Glomerular visceral epithelial cell (primary cell): ENCODE data around the gene IGSF21.
A peak's percentile ranks its signal among the peaks of the same experiment; 100 is the strongest.

Experiments used
- DNase-seq: peaks from one replicate; pipeline ENCODE4 v3.0.0-alpha.2; 2016; ENCODE audit errors: extremely low spot score

IGSF21 gene

DNA sequence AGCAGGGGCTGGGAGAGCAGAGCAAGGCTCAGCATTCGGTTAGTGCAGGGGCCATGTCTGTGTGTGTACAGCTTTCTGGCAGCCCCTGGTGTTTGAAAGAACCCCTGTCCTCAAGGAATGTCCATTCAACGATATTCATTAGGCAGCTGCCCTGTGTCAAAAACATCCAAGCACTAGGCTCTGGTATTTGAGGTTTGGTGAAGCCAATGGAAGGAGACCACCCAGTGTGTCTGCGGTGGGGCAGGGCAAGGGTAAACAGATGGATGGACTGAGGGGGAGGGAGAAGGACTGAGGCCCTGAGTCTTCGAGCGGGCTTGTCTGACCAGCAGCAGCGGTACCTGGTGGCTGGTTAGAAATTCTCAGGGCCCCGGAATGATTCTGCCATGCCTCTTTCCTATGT, 217.5 kb downstream of the IGSF21 start:
- no peak for DNase-seq

DNA sequence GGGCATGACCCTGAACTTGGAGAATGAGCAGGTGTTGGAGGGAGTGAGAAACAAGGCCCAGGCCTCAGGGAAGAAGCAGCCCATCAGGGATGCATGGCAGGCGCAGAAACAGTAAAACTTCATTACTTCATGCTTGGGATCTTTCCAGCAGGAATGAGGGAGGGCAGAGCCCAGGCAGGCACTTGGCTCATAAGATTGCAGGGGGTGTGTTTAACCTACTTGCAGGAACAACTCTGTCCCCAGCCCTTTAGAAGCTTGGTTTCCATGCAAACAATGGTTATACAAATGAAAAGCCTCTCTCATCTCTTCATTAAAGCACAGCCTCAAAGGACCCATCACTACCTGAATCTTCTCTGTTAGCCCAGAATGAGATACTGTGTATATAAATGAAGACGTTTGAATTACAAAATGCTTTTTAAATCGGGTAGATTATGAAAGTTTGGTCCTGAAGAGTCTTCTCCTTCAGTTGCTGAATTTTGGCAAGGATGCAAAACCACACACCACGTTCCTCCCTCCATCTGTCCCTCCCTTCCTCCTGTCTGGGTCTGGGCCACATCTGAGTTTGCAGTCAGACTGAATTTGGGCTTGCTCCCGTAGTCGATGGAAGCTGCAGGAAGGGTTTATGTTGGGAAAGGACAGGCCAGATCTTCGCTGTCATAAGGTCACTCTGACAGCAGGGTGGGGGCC, 218.8 kb downstream of the IGSF21 start:
- no peak for DNase-seq

DNA sequence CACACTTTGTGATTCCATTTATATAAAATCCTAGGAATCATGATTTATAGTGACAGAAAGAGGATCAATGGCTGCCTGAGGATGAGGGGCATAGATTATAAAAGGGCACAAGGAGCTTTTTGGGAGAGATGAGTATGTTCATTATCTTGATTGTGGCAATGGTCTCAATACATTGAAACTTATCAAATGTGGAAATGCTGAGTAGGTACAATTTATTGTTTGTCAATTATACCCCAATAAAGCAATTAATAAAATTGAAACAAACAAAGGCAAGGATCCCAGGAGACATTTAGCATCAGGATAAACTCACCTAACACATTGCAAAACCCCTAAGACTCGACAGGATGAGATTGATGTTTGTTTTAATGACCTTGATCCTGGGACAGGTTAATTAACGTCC, 220.1 kb downstream of the IGSF21 start:
- no peak for DNase-seq

DNA sequence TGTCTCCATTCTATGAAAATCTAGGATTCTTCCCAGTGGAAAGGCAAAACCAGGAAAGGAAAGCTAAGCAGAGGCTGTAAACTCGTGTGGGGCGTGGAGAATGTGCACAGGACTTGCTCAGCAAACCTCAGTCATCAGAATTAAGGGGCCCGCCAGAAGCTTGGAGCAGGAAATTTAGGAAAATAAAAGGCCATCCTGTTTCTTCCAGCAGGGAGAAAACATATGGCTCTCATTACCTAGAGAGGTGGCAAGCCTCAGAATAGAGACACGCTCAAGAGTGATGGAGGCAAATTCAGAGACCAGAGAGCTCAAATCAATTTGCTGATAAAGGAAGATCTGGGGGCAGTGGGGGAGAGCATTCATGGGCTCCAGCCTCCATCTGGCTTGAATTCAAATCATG, 221.2 kb downstream of the IGSF21 start:
- no peak for DNase-seq

DNA sequence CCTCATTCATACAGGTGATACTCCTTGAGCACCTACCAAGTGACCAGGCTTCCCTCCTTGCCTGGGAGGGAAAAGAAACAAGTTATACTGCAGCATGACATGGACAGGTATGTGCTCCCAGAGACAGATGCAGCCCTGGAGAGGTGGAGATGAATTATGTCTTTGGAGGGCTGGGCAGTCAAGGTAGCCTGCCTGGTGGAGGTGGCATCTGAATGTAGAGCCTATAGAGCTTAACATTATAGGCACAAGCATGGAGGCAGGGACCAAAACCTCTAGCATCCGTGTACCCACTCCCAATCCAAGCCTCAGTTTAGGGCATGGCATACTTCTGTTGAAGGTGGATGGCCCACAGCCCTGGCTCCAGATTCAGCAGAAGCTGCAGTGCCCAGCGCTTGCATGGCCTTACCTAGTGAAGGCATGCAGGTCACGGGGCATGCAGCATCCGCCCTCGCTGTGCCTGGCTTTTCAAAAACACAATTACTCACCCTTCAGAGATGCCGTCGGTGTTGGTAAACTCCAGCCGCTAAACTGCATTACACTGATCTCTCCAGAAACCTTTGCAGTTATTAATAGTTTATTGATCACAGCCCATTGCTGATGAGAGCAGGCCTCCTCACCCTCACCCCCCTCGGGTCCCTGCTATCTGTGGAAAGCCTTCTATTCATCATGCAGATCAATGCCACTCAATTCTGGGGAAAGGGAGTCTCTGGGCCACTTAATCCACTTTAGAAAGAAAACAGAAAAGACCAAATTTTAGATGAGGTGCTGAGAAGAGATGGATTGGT, 222.1 kb downstream of the IGSF21 start:
- DNase-seq: no peak

DNA sequence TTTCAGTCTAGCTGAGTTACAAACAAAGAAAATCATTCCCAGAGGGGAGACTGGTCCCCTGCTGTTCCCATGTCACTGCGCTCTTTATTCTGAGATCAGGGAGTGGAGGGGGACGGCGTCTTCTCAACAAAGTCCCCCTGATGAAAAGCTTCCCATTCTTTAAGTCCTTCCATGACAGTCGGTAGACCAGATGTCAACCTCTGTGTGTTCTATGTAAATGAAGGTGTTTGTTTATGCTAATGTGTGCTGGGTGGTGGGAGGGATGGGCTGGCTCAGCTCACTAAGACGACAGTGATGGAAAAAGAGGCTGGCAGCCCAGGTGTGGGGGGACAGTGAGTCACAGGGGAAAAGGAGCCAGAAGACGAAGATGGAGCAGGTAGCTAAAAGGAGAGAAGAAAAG, 225.0 kb downstream of the IGSF21 start:
- no peak for DNase-seq

DNA sequence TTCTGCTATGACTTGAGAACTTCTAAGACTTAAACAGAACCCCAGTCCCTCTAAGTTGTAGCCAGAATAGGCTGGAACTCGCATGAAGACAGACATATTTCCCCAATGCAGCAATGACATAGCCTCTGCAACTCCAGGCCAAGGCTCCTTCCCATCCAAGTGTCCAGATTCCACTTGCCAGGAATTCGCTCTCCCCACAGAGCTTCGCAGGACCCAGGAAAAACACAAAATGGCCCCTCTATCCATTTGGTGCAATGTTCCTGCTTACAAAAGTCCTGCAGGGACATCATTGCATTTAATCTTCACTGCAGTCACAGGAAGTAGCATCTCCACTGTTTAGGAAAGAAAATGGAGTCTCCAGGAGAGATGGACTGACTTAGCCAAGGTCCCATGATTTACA, 225.6 kb downstream of the IGSF21 start:
- no peak for DNase-seq

DNA sequence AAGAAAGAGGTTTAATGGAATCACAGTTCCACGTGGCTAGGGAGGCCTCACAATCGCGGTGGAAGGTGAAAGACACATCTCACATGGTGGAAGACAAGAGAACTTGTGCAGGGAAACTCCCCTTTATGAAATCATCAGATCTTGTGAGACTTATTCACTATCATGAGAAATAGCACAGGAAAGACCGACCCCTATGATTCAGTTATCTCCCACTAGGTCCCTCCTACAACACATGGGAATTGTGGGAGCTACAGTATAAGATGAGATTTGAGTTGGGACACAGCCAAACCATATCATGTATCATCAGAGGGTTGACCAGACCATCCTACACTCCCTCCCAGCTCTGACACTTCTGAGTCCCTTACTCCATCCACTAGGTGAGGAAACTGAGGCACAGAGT, 229.2 kb downstream of the IGSF21 start:
- DNase-seq: peak; percentile 20

DNA sequence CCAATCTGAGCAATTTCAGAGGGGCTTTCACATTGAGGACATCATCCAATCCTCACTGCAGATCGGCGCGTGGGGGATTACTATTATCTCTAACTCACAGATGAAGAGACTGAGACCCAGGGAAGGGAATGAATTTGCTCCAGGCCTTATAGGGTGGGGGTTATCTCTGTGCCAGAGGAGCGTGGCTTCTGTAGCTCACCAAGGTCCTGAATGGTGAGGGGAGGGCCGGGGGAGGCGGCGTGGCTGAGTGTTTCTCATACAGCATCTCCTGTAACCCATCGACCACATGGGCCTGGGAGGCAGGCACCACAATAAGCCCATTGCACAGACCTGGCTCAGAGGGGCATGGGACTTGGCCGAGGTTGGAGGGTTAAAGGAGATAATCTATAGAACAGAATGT, 230.2 kb downstream of the IGSF21 start:
- DNase-seq: no peak

DNA sequence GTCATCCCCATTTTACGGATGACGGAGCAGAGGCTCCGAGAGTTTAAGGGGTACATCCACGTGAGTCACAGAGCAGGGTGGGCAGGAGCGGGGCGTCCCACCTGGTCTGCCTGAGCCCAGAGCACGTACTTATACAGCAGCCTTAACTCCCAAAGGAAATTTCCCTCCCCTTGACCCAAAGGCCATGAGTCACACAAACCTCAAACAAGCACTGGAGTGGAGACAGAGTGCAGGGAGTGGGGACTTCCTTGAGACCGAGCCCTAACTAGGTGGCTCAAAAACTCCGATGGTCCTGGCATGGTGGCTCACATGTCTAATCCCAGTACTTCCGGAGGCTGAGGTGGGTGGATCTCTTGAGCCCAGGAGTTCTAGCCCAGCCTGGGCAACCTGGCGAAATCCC, 231.6 kb downstream of the IGSF21 start:
- peak; percentile 74 for DNase-seq

DNA sequence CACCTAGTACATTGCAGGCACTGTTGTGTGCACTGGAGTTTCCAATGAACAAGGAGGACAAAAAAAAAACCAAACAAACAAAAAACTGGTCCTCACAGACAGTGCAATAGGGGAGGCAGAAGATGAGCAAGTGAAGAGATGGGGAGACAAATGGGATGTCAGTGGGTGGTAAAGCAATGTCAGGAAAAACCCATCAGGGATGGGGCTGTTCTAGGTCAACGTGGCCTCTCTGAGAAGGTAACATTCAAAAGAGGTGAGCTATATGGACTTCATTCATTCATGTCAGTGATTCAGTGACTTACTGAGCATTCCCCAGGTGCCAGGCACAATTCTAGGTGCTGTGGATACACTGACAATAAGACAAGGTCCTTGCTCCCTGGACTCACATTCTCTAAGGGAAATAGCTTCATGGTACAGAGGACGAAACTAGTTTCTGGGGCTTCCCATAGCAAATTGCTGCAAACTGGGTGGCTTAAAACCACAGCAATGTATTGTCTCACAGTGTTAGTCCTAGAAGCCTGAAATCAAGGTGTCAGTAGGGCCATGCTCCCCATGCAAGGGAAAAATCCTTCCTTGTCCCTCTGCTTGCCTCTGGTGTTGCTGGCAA, 232.7 kb downstream of the IGSF21 start:
- DNase-seq: peak; percentile 20

DNA sequence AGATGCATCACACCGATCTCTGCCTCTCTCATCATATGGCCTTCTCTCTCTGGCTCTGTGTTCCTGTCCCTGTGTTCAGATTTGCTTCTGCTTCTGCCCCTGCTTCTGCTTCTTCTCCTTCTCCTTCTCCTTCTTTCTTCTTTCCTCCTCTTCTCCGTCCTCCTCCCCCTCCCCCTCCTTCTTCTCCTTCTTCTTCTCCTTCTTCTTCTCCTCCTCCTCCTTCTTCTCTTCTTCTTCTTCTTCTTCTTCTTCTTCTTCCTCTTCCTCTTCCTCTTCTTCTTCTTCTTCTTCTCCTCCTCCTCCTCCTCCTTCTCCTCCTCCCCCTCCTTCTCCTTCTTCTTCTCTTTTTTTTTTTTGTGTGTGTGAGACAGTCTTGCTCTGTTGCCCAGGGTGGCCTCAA, 233.2 kb downstream of the IGSF21 start:
- no peak for DNase-seq

DNA sequence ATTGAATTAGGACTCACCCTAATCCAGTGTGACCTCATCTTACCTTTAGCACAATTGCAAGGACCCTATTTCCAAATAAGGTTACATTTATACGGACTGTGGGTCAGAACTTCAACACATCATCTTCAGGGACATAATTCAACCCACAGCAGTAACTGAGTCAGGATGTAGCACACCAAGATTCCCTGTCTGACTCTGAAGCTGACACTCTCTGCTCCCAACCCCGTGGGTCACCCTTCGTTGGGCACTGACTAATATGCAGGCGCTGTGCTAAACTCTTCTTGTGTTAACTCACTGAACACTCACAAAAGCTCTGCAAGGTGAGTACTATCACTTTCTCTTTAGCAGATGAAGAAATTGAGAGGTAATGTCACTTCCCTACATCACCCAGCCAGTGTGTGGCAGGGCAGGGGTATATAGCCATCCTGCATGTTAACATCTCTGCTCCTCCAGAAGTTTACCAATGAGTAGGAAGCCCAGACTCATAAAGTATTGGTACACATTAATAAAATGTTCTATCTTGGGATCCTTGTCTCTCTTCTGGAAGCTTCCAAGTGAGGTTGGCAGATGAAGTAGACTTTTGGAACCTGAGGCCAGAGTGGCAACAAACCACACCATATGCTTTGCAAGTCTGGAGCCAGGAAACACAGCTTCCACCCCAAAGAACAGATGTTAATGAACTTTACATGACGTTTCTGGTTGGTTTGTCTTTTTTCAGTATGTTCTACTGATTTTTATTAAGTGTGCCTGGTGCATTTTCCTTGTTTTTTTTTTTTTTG, 233.9 kb downstream of the IGSF21 start:
- peak; percentile 74 for DNase-seq

DNA sequence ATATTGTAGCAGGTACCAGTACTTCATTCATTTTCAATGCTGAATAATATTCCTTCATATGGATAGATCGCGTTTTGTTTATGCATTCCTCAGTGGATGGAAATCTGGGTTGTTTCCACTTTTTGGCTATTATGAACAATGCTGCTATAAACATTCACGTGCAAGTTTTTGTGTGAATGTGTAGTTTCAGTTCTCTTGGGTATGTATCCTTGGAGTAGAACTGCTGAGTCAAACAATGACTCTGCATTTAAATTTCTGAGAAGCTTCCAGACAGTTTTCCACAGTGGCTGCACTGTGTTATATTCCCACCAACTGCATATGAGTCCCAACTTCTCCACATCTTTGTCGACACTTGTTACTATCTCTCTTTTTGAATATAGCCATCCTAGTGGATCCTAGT, 235.1 kb downstream of the IGSF21 start:
- DNase-seq: no peak

DNA sequence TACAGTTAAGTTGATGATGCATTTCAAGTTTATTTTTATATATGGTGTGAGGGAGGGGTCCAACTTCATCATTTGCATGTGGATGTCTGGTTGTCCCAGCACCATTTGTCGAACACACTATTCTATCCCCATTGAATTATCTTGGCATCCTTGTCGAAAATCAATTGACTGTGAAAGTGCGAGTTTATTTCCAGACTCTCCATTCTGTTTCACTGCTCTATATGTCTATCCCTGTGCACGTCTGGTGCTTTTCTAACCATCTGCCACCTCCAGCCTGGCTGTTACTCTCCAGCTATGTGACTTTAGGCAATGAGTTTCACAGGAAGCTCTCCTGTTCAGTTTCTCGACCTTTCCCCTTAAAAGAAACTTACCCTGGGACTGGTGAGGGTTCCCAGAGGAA, 236.0 kb downstream of the IGSF21 start:
- no peak for DNase-seq

DNA sequence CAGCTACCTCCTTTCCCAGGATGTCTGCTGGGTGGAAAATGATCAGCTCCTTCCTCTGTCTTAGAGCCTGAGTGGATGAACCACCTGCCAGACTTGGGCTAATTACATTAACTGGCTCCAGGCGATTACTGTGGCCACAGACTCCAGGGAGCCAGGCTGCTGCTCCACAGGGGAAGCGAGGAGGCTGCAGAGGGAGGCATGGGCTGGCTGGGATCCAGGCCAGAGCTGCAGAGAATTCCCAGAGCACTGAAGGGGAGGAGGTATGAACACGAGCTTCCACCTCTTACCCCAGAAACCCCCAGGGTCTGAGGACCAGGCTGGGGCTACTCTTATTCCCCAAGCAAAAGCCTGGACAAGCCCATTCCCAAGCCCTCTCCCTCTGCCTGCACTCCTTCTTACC, 237.2 kb downstream of the IGSF21 start:
- peak; percentile 28 for DNase-seq

DNA sequence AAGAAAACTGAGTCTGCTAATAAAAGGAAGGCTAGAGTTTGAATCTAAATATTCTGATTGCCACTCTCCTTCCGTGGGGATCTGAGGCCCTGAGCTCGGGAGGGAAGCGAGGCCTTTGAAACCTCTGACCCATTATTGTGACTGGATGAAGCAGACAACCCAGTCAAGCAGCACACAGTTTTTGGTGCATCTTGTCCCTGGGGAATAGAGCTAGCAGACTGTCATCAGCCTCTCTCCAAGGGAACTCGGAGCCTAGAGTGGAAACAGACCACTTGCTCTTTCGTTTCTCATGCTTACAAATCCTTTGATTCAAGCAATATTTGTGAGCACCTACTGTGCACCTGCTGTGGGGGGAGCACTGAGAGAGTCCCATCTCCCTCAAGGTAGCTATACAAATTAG, 240.0 kb downstream of the IGSF21 start:
- DNase-seq: no peak

DNA sequence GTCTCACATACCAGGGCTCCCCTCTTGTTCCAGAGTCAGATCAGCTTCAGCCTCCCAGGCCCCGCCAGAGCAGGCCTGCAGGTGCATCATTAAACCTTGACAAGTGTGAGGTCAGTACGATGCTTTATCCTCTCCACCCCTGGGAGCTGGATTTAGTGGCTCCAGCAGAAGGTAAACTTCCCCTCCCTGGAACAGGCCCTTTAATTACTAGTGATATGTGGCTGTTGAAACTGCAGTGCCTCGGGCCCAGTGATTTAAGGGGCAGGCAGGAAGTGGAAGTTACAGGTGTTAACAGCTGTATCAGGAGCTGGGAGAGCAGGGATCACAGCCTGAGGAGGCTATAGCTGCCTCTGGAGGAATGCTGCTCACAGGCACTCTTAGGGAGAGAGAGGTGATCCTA, 240.8 kb downstream of the IGSF21 start:
- DNase-seq: no peak

DNA sequence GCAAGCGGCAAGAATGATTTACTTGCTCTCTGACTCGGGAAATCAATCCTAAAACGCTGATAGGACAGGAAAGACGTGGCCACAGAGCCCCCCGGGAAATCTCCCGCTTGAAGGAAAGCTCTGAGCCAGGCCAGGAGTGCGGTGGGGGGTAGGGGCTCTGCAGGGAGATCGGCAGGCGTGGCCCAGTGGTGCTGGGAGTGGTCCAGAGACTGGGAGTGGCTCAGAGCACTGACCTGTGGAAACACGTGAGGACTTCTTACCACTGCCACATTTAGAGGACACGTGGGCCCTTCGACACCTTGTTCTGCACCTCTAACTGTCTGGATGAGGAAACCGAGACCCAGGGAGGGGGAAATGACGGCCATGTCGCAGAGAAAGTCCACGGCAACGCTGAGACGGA, 243.1 kb downstream of the IGSF21 start:
- no peak for DNase-seq

DNA sequence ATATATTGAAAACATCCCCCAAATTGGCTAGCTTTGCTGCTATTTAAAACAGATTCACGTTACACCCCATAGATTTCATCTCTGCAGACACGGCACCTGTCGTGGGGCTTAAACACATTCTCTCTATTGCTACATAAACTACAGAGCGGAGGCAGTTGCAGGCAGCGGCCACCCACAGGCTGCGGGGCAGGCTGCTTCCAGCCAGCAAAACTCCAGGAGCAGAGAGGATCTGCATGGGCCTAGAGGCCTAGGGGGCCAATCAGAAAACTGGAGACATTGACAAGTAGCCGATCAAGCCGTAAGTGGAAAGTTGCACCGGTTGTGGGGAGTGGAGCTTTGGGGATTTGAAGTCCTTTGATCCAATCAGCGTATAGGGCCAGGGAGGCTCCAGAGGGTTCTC, 244.1 kb downstream of the IGSF21 start:
- no peak for DNase-seq

DNA sequence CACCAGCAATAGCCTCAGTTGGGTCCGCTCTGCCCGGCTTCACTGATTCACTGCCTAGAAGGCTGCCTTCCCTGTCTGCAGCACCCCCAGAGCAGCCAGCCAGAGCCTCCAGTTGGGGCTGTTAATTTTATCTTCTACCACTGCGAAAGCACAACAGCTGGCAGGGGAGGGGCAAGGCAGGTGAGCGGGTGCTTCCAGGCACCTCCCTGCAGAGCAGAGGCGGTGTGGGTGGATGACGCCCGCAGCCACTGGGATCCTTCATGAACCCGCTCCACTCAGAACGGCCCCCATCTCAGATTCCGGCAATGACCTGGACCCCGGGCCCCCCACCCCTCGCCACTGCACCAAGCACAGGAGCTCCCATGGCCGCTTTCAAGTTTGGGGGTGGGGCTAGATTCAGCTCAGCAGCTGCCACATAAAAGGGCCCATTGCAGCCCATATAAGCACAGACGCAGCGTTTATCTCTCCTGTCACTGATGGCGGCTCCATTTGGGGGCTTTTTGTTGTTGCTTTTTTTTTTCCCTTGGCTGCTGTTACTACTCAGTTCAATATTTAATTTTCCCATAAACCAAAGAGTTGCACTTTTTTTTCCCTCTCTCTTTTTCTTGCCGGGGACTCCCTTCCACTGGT, 245.2 kb downstream of the IGSF21 start:
- DNase-seq: no peak

DNA sequence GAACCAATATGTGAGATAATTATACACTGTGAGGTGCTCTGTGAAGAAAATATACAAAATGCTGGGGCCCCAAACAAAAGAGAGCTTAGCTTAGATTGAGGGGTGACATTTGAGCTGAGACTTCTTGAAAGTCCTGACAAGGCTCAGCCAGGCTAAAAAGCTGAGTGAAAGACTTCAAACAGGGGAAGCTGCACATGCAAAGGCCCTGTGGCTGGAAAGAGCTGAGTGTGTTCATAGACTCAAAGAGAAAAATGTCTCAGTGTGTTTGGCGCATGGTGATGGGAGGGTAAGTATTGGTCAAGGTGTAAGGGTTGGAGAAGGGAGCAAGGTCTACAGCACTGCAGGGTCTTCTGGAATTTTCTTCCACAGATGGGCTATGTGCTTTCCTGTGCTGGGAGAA, 245.9 kb downstream of the IGSF21 start:
- DNase-seq: no peak
